ENCODE results near the gene GALNT9. TPM values are rescaled to one million over a fixed set of nuclear protein-coding genes. Genes with fewer than 3 reads are reported as not detected.
A peak's percentile ranks its signal among the peaks of the same experiment; 100 is the strongest.

Gene GALNT9
- total RNA-seq, 4 donors from 2014 or later, result 0.13 TPM; not detected in 3

- intact Hi-C loops (cut with DNase I; ENCODE audit: low total_unique reads), result no loop called here
- TF ChIP-seq CTCF (IDR thresholded peaks at IDR 0.05), result no peak
- no peak for TF ChIP-seq POLR2A (IDR thresholded peaks at IDR 0.05)
- 72 to 76% methylated on average over 21 to 30 of the region's 31 CpGs for WGBS, 2 donors
- no peak overlapping the region for H3K4me3 ChIP-seq (ENCODE audit: low read depth, poor library complexity, severe bottlenecking)
- no peak for DNase-seq (ENCODE audit: low spot score in 2 of 2)
Observed at GRCh38 chr12:132236129-132236929, 93.1 kb downstream of the GALNT9 start.

GRCh38 chr12:132235116-132235820 is 94.1 kb downstream of the GALNT9 start:
- no peak for TF ChIP-seq POLR2A (IDR thresholded peaks at IDR 0.05)
- TF ChIP-seq CTCF (IDR thresholded peaks at IDR 0.05), result no peak

GRCh38 chr12:132230381-132230780 is 99.0 kb downstream of the GALNT9 start:
- no peak overlapping the region for H3K4me3 ChIP-seq (ENCODE audit: low read depth, poor library complexity, severe bottlenecking)
- TF ChIP-seq CTCF (IDR thresholded peaks at IDR 0.05) (no peak), POLR2A (IDR thresholded peaks at IDR 0.05) (no peak)
- DNase-seq (ENCODE audit: low spot score in 2 of 2), result peak in 1 of 2 donors; percentile 57
- 83% methylated on average over 22 of the region's 22 CpGs for WGBS, 2 donors
- intact Hi-C loops (cut with DNase I; ENCODE audit: low total_unique reads), result no loop called here

More at GRCh38 chr12:132235116-132235820, 94.1 kb downstream of the GALNT9 start:
- intact Hi-C loops (cut with DNase I; ENCODE audit: low total_unique reads), result no loop called here
- DNase-seq (ENCODE audit: low spot score in 2 of 2), result no peak
- H3K4me3 ChIP-seq (ENCODE audit: low read depth, poor library complexity, severe bottlenecking), result no peak overlapping the region
- 73 to 86% methylated on average over 14 to 16 of the region's 25 CpGs for WGBS, 2 donors

- intact Hi-C loops (cut with DNase I; ENCODE audit: low total_unique reads), result no loop called here
- no peak overlapping the region for H3K4me3 ChIP-seq (ENCODE audit: low read depth, poor library complexity, severe bottlenecking)
- 88 to 90% methylated on average over 17 of the region's 17 CpGs for WGBS, 2 donors
- no peak for DNase-seq (ENCODE audit: low spot score in 2 of 2)
- no peak for TF ChIP-seq CTCF (IDR thresholded peaks at IDR 0.05)
- TF ChIP-seq POLR2A (IDR thresholded peaks at IDR 0.05), result no peak
Observed at GRCh38 chr12:132229926-132230325, 99.5 kb downstream of the GALNT9 start.

- H3K4me3 ChIP-seq (ENCODE audit: low read depth, poor library complexity, severe bottlenecking), result no peak overlapping the region
- 67 to 72% methylated on average over 23 to 29 of the region's 29 CpGs for WGBS, 2 donors
- intact Hi-C loops (cut with DNase I; ENCODE audit: low total_unique reads), result no loop called here
- TF ChIP-seq CTCF (IDR thresholded peaks at IDR 0.05) (no peak), POLR2A (IDR thresholded peaks at IDR 0.05) (no peak)
- no peak for DNase-seq (ENCODE audit: low spot score in 2 of 2)
Observed at GRCh38 chr12:132229193-132229760, 100.1 kb downstream of the GALNT9 start.

Data from lower leg skin (tissue), 4 donors.